ENCODE results near the gene EGR4.

The EGR4 gene

GRCh38 chr2:73289304-73289703, 4.0 kb downstream of the EGR4 start:
- DNase-seq: no peak

DNA sequence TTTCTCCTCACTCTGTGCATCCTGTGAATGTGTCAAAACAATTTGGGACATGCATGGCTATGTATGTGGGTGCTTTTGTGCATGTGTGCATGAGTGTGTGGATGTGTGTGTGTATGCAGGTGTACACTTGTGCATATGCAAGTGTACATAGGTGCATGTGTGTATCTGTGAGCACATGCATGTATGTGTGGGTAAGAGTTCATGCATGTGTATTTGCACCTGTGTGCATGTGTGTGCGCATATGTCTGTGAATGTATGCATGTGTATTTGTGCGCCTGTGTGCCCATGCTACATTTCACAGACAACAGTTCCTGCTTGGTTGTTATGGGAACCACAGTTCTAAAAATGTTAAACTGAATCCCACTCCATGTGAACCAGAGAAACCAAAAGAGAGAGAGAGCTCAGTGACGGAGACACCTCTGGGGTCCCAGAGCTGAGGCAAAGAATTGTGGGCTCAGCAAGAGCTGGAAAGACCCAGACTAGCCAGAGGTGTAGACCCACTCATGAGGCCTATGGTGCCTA, 7.2 kb downstream of the EGR4 start:
- no peak for DNase-seq

DNA sequence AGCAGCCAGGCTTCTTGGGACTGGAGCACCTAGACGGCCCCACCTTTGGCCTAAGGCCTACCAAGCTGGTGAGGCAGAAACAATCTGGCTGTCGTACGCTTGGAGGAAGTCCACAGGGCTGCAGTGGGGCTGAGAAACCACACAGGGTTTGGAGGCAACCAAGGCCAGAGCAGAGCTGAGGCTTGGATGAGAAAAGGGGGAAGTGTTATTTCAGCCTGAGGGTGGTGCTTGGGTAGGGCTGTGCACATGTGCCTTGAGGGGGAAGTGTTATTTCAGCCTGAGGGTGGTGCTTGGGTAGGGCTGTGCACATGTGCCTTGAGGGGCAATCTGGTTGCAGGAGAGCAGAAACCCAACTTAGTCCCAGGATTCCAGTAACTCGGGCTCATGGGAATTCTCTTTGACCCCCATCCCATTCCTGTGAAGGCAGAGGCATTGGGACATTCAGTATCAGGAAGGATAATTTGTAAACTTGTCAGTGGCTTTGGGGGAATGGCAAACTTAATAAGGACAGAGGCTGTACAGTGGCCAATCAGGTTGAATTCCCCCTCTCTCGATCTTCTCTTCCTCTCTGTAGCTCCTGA, 8.1 kb downstream of the EGR4 start:
- DNase-seq: peak in 1 of 2 donors; percentile 21

DNA sequence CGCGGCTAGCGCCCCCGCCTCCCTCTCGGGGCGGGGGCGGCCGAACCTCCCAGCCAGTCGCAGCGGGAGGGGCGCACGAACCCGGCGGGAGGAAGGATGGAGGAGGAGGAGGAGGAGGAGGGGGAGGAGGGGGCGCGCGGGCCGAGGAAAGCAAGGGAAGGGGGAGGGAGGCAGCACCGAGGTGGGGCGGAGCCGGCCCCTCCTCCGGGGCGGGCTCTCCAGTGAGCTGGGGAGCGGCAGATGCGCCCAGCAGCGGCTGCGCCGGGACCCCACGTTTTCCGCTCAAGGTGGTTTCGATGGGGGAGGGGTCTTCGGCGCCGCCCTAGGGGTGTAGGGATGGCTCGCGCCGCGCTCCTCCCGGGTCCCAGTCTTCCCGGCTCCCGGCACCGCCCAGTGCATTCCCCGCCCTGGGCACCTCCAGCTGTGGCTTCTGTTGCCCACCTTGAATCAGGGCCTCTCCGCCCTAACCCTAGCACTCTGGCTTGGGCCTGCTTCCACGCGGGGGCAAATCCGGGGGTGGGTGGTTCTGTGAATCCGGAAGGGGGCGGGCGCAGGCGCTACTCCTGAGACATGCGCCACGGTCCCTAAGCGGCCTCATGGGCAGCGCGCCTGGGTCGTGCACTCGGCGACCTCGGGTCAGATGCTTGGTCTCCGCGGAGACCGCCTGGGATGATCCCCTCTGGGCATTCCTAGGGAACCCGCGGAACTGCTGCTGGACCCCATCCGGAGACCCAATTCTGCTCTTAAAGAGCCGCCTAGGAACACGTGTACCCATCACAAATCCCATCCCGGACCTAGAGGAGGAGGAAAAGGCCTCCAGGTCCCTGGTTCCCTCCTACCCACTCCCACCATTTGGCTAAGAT, 8.8 kb downstream of the EGR4 start, which contains the start of gene FBXO41:
FBXO41 (minus strand) TSS at position 183 of the 863 bp plus-strand sequence. CDS start 14,848 bp downstream, outside the sequence.
- peak; percentile 76 to 85 for DNase-seq

DNA sequence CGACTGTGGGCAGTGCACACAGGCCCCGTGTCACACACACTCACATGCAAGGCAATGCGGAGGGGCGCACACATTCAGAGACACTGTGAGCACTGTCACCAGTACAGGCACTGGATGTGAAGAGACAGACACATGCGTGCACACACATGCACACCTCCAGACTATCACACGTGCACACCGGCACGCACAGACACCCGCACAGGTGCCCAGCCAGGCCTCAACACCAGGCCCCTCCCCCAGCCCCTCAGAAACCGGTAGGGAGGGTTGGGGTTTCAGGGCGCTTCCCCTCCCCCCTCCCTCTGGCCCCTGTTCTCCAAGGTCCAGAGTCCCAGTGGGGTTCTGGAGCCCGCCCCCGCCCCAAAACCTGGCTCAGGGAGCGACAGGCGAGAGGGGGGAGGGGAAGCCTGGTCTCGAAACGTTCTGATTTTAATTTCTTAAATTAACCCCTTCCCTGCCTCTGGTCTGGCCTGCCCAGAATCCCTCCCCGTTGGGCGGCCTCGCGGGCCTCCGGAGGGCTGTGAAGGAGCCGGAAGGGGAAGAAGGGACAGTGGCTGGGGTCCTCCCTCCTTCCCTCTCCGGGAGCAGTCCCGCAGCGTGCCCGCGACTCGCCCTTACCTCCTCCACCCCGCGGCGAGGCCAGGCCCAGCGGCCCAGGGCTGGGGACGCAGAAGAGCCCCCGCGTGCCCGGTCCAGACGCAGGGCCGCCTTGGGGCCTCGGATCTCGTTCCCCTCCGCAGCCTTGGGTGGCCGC, 9.6 kb downstream of the EGR4 start:
- DNase-seq: peak; percentile 26 to 58

DNA sequence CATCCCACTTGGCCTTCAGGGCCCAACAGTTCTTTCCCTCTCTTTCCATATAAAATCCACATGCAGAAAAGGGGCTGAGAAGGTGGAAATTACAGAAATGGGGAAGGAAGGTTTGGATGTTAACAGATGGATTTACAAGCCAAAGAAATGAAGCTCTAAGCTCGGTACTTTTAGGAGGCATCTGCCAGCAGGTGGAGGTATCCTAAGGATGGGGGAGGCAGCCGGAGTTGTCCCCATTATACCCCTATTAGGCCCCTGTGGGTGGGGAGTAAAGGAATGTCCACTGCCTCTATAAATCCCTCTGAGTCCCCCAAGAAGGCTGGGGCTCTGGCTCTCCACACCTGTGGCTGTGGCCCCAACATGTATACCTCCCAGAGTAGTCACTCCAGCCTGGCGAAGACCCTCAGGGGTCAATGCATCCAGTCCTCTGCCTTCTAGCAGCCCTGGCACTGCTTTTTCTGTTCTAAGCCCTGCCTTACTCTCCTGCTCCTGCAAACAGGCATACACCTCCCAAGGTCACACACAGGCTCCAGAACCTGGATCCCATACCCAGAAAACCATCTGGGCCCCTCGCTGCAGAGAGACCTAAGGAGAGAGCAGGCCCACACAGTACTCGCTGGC, 10.3 kb downstream of the EGR4 start:
- DNase-seq: no peak

GRCh38 chr2:73281244-73281643, 12.1 kb downstream of the EGR4 start:
- DNase-seq: no peak

GRCh38 chr2:73279852-73280251, 13.5 kb downstream of the EGR4 start:
- no peak for DNase-seq

GRCh38 chr2:73272270-73272669, 21.1 kb downstream of the EGR4 start:
- DNase-seq: no peak

DNA sequence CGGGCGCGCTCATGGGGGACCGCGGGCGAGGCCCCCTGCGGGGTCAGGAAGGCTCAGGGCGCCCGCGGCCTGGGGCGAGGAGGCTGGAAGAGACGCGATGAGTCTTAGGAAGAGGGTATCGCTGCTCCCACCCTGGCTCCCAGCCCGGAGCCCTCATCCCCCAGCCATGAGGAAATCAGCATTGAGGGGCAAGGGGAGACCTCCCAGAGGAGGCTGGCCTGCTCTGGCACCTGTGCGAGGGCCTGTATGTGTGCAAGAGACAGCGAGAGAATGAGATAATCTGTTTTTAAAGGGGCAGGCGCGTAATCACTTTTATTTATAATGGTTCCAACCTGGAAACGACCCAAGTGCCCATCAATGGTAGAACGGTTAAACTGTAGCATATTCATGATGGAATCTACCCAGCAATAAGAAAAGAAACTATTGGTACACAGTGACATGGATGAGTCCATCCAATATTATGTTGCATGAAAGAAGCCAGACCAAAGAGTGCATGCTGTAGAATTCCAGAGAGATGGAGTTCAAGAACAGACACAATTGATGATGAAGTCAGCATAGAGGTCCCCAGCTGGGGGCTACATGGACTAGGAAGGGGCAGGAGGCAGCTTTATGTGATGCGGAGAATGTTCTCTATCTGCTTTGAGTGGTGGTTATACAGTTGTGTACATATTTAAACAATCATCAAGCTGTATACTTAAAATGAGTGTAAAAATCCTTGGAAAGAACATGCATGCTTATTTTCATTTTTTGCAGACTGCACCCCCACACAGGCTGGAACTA, 23.5 kb downstream of the EGR4 start:
- no peak for DNase-seq

DNA sequence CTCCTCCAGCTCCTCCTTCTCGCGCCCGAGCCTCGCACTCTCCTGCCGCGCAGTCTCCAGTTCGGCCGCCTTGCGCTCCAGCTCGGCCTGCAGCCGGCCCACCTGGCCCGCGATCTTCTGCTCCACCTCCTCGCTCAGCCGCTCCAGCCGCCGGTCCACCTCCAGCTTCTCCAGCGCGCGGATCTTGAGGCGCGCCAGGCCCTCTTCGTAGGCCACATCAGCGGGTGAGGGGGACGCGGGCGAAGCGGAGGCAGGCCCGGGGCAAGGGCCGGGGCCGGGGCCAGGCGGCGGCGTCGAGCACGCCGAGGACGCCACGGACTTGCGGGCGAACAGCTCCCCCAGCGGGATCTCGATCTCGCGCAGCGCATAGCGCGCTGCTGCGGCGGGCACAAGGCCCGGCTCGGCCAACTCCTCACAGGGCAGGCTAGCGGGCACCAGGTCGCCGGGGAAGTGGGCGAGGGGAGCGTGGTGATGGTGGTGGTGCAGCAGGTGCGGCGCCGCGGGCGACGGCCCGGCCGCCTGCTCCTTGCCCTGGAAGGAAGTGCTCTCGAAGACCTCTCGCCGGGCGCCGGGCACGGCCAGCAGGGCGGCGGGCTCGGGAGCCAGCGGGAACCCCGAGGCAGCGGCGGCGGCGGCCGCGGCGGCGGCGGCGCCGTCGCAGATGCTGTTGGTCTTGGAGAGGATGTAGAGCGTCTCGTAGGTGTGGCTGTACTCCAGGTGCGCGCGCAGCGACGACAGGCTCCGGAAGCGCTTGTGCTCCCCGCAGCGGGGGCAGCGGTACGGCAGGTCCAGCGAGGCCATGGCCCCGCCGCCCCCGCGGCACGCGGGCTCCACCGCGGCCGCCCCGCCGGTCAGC, 24.3 kb downstream of the EGR4 start:
- peak; percentile 70 to 74 for DNase-seq

DNA sequence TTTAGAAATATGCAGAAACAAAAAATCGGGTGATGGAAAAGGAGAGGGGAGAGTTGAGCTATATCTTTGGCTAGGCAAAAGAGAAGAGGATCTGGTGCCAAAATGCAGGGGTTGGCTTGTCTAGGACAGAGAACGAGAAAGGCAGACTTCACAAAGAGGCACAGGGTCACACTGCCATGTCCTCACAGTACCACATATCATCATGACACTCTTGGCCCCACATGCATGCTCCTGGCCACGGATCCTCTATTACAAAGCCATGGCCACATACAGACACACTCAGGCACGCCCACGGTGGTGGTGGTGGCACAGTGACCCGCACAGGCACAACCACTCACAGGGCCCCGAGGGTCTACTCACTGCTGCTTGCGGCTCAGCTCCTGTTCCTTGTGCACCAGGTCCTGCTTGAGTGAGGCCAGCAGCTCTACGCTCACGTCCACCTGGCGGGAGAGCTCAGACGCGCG, 24.9 kb downstream of the EGR4 start:
- no peak for DNase-seq

- no peak for DNase-seq
Observed at GRCh38 chr2:73267008-73267407, 26.3 kb downstream of the EGR4 start.

GRCh38 chr2:73266061-73266901, 27.1 kb downstream of the EGR4 start:
- DNase-seq: no peak

- no peak for DNase-seq
Observed at GRCh38 chr2:73265298-73266060, 27.9 kb downstream of the EGR4 start.

DNA sequence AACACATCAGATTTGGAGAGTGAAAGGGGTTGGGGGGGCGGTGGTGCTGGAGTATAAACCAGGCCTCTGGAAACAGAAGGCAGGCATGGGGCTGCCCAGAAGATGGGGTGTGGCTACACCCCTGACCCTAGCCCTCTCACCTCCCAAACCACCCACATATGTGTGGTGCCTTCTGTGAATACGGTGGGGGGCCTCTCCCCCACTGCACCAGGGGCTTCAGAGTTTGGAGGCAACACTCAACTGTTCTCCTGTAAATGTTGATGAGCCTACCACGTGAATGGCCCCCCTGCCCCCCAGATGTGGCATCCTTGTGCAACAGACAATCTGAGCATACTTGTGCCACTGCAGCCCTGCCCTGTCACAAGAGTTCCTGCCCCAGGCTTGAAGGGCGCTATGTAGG, 28.6 kb downstream of the EGR4 start:
- DNase-seq: no peak

DNA sequence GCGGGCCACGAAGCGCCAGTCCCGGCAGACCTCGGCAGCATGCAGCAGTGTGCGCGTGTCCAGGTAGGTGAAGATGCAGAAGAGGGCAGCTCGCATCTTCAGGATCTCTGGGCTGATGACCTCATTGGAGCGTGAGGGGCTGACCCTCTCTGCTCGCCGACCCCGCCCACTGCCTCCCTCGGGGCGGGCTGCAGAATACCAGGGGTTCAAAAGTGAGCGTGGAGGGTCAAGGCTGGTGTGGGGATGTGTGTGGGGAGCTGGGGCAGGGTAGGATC, 29.1 kb downstream of the EGR4 start:
- DNase-seq: no peak

DNA sequence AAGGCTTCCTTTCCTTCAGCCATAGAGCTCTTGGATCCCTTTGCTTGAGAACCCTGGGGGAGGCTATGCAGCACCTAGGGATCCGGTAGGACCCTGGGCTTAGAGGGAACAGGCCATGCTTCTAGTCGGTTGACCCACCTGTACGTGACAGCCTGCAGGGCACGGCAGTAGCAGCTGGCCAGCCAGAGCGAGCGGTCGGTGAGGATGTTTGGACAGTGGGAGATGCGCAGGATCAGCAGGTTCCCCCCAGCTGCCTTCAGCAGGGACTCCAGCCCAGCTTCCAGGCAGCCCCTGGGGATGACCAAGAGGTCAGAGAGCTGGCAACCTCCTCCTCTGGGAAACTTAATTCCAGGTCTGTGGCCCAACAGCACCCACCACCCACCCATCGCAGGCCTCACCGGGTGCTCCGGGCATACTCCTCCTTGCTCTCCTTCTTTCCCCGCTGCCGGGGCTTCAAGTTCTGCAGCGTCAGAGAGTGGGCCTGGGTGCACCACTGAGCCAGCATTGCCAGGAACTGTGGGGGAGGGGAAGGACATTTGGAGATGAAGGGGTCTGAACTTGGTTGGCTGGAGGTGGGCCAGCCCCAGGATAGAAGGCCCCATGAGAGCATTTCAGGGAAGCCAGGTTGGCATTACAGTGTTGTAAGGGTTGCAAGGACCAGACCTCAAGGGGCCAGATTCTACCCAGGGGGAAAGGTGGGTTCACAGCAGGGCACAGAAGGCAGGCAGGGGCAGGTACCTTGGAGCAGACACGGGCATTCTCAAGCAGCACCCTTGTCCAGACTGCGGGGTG, 29.6 kb downstream of the EGR4 start:
- DNase-seq: no peak
